GM12872 (cell line): ENCODE measurements around the gene PARD6B.

Experiments
- CTCF ChIP-seq: IDR thresholded peaks from 3 replicates; pipeline ENCODE4 v1.5.1; 2011; ENCODE audit warnings: low read depth, mild to moderate bottlenecking, low read length, moderate library complexity; ENCODE audit not compliant: insufficient read depth

The PARD6B gene

GRCh38 chr20:50710492-50711063, 20.8 kb upstream of the PARD6B start:
- TF ChIP-seq CTCF = no peak

GRCh38 chr20:50711113-50711825, 20.1 kb upstream of the PARD6B start:
- TF ChIP-seq CTCF = no peak

GRCh38 chr20:50712771-50713656, 18.4 kb upstream of the PARD6B start:
- TF ChIP-seq CTCF = no peak

- 0 out of 3 replicates have a peak, but pooled peaks have one; percentile 19 for TF ChIP-seq CTCF
Measured at GRCh38 chr20:50713657-50714101, 17.7 kb upstream of the PARD6B start.

GRCh38 chr20:50715694-50716093, 15.7 kb upstream of the PARD6B start:
- no peak for TF ChIP-seq CTCF

- no peak for TF ChIP-seq CTCF
Measured at GRCh38 chr20:50716518-50716917, 14.9 kb upstream of the PARD6B start.

- no peak for TF ChIP-seq CTCF
Measured at GRCh38 chr20:50717312-50717711, 14.1 kb upstream of the PARD6B start.
